GM18511 (cell line): ENCODE data around the gene TPM2.
A peak's percentile ranks its signal among the peaks of the same experiment; 100 is the strongest.

Experiments used
- ATAC-seq: cut with Tn5 transposase; IDR thresholded peaks from one replicate; pipeline ENCODE4 v1.9.1; 2021; ENCODE audit warnings: mild to moderate bottlenecking, moderate library complexity; ENCODE audit not compliant: unreplicated experiment

Gene TPM2

DNA sequence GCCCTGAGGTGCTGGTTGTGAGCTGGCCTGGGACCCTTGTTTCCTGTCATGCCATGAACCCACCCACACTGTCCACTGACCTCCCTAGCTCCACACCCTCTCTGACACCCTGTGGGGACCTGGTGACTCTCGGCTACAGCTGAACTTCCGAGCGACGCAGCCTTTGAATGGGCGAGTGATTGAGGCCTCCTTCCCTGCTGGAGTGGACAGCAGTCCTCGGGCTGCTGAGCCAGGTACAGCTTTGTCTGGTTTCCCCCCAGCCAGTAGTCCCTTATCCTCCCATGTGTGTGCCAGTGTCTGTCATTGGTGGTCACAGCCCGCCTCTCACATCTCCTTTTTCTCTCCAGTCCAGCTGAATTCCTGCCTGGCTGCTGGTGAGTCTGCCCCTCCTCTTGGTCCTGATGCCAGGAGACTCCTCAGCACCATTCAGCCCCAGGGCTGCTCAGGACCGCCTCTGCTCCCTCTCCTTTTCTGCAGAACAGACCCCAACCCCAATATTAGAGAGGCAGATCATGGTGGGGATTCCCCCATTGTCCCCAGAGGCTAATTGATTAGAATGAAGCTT is 9.9 kb downstream of the TPM2 start:
- no peak for ATAC-seq

DNA sequence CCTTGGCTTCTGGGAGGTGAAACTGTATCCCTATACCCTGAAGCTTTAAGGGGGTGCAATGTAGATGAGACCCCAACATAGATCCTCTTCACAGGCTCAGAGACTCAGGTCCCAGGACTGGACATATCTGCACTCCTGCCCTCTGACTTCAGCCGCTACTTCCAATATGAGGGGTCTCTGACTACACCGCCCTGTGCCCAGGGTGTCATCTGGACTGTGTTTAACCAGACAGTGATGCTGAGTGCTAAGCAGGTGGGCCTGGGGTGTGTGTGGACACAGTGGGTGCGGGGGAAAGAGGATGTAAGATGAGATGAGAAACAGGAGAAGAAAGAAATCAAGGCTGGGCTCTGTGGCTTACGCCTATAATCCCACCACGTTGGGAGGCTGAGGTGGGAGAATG is 10.6 kb downstream of the TPM2 start:
- ATAC-seq: no peak

DNA sequence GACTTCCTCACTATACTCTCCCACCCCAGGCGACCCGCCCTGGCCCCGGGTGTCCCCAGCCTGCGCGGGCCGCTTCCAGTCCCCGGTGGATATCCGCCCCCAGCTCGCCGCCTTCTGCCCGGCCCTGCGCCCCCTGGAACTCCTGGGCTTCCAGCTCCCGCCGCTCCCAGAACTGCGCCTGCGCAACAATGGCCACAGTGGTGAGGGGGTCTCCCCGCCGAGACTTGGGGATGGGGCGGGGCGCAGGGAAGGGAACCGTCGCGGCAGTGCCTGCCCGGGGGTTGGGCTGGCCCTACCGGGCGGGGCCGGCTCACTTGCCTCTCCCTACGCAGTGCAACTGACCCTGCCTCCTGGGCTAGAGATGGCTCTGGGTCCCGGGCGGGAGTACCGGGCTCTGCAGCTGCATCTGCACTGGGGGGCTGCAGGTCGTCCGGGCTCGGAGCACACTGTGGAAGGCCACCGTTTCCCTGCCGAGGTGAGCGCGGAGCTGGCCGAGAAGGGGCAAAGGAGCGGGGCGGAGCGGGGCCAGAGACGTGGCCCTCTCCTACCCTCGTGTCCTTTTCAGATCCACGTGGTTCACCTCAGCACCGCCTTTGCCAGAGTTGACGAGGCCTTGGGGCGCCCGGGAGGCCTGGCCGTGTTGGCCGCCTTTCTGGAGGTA is 13.9 kb downstream of the TPM2 start:
- ATAC-seq: no peak

DNA sequence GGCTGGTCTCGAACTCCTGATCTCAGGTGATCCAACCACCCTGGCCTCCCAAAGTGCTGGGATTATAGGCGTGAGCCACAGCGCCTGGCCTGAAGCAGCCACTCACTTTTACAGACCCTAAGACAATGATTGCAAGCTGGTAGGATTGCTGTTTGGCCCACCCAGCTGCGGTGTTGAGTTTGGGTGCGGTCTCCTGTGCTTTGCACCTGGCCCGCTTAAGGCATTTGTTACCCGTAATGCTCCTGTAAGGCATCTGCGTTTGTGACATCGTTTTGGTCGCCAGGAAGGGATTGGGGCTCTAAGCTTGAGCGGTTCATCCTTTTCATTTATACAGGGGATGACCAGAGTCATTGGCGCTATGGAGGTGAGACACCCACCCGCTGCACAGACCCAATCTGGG is 14.5 kb downstream of the TPM2 start:
- no peak for ATAC-seq

DNA sequence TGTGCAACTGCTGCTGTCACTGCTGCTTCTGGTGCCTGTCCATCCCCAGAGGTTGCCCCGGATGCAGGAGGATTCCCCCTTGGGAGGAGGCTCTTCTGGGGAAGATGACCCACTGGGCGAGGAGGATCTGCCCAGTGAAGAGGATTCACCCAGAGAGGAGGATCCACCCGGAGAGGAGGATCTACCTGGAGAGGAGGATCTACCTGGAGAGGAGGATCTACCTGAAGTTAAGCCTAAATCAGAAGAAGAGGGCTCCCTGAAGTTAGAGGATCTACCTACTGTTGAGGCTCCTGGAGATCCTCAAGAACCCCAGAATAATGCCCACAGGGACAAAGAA is 15.7 kb downstream of the TPM2 start:
- ATAC-seq: no peak

DNA sequence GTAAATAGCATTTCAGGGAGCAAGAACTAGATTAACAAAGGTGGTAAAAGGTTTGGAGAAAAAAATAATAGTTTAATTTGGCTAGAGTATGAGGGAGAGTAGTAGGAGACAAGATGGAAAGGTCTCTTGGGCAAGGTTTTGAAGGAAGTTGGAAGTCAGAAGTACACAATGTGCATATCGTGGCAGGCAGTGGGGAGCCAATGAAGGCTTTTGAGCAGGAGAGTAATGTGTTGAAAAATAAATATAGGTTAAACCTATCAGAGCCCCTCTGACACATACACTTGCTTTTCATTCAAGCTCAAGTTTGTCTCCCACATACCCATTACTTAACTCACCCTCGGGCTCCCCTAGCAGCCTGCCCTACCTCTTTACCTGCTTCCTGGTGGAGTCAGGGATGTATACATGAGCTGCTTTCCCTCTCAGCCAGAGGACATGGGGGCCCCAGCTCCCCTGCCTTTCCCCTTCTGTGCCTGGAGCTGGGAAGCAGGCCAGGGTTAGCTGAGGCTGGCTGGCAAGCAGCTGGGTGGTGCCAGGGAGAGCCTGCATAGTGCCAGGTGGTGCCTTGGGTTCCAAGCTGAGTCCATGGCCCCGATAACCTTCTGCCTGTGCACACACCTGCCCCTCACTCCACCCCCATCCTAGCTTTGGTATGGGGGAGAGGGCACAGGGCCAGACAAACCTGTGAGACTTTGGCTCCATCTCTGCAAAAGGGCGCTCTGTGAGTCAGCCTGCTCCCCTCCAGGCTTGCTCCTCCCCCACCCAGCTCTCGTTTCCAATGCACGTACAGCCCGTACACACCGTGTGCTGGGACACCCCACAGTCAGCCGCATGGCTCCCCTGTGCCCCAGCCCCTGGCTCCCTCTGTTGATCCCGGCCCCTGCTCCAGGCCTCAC is 16.3 kb downstream of the TPM2 start, which contains the start of gene CA9:
CA9 (plus strand) TSS at position 797 of the 893 bp plus-strand sequence; CDS start at position 829, 32 bp downstream.
- ATAC-seq: no peak

DNA sequence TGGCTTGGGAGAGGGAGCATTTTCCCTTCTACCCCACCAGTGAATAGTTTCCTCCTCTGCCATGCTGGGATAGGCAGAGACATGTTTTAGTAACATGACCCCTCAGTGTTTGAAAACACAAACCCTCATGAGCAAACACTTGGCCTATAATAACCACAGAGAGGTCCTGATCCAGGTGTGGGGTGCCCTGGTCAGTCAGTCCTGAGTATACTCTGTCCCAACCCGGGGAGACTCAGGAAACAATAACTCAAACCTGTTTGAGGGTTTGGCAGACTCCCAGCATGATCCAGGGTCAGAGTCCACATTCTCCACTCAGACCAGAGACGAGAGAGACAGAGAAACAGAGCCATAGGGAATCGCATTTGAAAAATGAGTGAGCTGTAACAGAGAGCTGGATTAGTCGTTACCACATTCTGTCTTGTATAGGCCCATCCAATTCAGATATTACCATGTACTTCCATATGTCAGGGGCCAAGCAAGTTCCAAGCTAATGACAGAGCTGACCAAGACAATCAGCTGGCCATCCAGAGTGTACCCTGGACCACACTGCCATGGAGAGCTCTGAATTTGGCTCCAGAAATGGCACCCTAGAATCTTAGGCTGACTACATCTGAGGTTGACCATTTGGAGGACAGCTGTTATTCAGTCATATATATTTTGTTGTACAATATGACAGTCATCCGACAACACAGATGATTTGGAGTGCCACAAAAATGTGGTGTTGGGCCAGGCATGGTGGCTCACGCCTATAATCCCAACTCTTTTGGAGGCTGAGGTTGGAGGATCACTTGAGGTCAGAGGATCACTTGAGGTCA is 20.2 kb downstream of the TPM2 start:
- no peak for ATAC-seq

DNA sequence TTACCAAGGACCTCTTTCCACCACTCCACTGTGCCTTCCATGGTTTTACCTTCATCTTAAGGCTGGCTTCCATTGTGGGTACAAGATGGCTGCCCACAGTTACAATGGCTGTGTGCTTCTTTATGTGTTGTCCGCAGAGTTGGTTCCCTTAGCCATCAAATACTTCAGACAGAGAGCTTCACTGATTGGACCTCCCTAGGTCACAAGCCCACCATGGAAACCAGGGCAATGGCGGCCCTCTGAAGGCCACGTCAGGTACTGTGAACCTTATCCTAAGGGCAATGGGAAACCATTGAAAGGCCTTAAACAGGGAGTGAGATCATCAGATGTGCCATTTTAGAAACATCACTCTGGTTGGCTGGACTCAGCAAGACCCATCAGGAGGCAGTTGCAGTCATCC is 21.8 kb downstream of the TPM2 start:
- no peak for ATAC-seq

DNA sequence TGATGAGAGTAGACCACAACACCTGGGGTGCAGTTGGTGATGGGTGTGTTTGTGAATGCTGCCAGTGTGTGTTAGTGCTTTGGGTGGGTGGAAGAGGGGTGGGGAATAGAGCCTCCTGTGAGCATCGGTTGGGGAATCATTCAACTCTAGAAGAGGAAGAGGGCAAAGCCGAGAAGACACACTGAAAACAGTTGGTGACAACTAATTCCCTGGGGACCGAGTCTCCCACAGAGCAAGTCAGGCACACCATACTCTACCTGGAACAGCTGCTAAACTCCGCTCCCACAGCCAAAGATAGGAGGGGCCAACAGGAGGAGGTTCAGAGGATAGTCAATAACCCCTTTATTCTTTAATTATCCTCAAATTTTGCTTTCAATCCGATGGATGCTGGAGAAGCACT is 23.2 kb downstream of the TPM2 start:
- no peak for ATAC-seq

DNA sequence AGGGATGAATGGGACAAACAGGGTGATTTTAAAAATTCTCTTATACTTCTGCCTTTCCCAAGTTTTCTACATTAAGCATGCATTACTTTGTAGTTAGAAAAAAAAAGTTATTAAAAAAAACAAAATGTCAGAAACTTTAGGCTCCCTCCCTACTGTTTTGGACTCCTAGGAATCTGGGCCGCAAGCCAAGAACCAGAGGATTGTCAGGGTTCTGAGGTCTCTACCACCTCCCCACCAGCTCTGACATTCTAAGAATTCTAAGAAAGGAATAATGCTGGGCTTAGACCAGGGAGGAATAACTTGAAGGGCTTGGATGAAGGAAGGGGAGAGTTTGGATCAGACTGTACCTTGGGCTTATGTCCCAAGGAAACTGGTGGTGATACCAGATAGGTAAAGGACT is 23.7 kb downstream of the TPM2 start:
- ATAC-seq: no peak

DNA sequence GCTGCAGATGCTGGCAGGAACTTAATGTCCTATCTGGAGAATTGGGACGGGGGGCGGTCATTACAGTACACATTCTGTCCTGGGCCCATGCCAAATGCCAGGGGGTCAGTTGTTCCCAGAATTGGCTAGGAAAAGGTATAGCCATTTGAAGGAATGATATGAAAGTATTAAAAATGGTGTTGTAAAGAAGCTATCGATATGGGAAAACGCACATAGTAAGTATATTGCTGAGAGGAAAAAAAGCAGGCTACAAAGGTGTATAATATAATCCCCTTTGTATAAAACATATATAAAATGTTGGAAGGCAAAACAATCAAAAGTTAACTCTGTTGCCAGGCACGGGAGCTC is 24.3 kb downstream of the TPM2 start:
- ATAC-seq: no peak

DNA sequence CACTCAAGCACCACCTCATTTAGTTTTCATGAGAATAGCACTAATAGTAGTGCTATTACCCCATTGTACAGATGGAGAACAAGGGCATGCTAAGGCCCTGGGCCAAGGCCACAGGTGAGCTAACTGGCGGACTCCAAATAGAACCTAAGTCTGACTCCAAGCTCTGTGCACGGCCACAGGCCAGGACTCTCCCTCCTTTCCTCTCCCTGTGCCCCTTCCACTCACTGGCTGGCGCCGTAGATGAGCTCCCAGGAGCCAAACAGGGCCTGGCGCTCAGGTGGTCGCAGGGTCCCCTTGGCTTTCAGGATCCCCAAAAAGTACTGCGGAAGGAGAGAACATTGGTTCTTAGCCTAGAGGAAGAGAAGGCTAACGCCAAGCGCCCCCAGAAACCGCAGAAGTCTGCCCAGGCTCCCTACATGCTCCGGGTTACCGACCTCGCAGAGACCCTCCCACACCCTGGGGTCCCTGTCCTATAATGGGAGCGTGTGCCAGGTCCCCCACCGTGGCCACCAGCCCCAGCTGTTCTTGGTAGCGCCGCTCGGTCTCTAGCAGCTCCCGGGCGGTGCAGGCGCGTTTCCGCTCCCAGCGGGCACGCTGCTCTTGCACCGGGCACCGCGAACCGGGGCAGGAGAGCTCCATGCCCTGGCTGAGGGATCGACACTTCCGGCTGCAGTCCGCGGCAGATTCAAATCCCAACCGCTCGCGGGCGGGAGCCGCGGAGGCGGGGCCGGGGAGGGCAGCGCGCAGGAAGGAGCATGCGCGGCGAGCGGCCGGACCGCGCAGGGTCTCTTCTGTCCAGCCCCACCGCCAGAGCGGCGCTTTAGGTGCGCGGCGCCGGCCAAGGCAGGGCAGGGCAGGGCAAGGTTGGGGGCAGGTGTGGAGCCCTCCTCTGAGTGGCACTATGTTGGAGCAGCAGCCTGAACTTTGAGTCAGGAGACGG is 24.9 kb downstream of the TPM2 start, which contains the start of gene ARHGEF39:
ARHGEF39 (minus strand) TSS at position 665 of the 940 bp plus-strand sequence; CDS start at position 639, 26 bp downstream.
- ATAC-seq: peak; percentile 83

DNA sequence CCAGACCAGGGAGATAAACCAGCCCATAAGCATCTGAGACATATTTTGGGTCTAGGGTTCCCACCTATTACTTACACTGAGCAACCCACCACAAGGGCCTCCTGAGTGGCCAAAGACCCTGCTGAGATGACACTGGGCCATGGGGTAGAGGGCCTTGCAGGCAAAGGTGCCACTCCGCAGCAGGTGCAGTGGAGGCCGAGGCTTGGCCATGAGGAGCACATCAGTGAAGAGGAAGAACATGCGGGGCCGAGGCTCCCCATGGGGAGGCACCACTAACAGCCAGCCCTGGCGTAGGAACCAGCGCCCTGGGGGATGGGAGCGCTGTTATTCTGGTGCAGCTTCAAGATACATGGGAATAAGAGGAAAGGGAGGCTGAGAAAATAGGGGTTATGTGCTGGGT is 27.3 kb downstream of the TPM2 start:
- no peak for ATAC-seq

DNA sequence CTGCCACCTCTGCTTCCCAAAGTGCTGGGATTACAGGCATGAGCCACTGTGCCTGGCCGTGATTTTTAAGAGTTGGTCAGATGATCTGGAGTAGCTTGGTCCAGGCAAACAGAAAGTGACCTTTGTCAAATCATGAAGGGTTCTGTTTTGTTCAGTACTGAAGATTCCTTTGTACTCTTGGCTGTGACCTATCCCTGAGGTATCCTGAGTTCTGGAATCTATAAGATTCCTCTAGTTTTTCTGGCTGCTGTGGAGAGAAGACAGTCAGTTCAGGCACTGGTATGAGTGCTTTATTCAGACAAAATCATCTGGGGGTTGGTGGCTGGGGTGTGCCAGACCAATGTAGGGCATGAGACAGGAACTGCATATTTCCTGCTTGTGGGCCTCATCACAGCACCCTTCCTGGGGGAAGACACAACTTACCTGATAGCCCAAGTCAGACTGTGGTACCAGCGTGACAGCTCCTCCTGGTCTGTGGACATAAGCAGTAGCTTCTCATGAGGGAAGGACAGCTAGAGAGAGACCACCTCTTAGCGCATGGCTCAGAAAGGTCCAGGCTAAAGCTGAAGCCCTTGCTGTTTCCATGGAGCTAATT is 27.9 kb downstream of the TPM2 start:
- ATAC-seq: no peak

DNA sequence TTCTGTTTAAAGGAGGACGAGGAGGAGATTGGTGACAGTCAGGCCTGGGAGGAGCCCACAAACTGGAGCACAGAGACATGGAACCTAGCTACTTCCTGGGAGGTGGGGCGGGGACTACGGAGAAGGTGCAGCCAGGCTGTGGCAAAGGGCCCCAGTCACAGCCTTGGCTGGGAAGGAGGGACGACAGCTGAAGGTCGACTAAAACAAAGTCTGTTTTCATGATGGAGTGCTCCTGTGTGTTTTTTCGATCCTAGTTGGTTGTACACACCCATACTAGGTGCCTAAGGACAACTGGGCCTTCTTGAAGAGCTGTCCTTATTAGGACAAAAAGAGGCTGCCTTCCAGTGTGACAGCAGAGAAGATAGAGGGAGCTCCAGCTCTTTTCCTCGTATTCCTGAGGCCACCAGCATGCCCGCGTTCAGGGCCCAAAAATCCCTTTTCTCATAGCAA is 28.7 kb downstream of the TPM2 start:
- ATAC-seq: no peak

DNA sequence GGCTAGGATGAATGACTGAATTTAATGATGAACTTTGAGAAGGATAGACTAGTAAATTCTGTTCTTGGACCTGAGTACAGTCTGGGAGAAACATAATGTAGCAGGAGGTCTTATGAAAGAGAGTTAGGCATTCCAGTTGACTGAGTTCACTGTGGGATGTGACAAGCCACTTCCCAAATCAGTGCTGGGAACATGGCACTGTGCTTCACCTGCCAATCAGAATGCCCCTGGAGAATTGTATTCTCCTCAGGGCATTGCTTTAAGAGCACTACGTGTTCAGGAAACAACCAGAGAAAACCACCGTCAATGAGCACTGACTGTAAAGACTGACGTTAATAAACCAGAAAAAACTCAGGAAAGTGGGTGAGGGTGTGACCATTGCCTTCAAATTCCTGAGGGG is 30.4 kb downstream of the TPM2 start:
- no peak for ATAC-seq

DNA sequence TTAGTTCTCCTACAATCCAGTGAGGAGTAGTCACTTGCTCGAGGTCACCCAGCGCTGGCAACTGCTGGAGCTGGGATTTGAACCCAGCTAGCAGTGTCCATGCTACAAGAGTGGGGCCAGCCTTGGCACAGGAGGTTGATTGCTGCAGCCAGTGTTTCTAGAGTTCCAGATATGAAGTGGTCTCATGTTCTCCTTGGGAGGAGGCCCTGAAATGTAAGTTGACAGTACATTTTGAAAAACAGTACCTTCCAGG is 30.8 kb downstream of the TPM2 start:
- ATAC-seq: no peak

DNA sequence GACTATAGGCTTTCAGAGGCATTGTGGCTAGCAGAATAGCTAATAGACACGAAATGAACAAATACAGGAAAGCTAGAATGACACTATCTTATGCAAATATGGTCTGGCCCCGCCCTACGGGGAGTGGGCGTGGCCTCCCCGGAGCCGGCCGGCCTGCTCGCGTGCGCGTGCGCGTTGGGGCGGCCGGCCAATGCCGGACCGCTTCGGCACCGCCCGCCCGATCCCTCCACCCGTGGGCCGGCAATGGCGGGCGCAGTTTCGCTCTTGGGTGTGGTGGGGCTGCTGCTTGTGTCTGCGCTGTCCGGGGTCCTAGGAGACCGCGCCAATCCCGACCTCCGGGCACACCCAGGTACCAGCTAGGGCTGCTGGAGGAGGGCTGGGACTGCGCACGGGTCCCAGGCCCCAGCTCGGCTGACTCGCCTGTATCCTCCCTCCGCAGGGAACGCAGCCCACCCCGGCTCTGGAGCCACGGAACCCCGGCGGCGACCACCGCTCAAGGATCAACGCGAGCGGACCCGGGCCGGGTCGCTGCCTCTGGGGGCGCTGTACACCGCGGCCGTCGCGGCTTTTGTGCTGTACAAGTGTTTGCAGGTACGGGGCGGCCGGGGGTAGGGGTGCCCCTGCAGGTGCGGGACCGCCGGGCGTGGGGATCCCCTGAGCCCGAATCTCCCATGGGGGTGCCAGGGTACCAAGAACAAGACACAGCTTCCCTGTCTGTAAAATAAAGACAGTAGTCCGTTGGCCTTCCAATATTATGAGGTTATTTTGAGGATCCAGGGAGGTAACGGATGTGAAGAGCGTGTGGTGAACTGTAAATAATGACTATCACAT is 31.4 kb downstream of the TPM2 start, which contains the start of gene CCDC107:
CCDC107 (plus strand) TSS at position 156 of the 831 bp plus-strand sequence; CDS start at position 244, 88 bp downstream.
- ATAC-seq: peak; percentile 69
